Colonic mucosa (tissue), 4 donors: ENCODE measurements around the gene AUTS2. TPM values are rescaled to one million over a fixed set of nuclear protein-coding genes. Genes with fewer than 3 reads are reported as not detected.

Source experiments
- DNase-seq: peaks from one replicate; pipeline ENCODE4 v3.0.0-alpha.2; 2020
- H3K27ac ChIP-seq: fragments of 200-600 bp; one replicate; pipeline ENCODE4 v1.8.0; 2021
- H3K27me3 ChIP-seq: fragments of 200-600 bp; one replicate; pipeline ENCODE4 v1.8.0; 2021
- H3K36me3 ChIP-seq: fragments of 200-600 bp; one replicate; pipeline ENCODE4 v1.8.0; 2021
- H3K4me1 ChIP-seq: fragments of 200-600 bp; one replicate; pipeline ENCODE4 v1.8.0; 2021; ENCODE audit warnings: mild to moderate bottlenecking
- H3K4me3 ChIP-seq: fragments of 200-600 bp; one replicate; pipeline ENCODE4 v1.8.0; 2021
- H3K9ac ChIP-seq, 2 donors: one replicate each; pipeline ENCODE4 v1.7.0; 2013; ENCODE audit warnings: control low read depth in 2 of 2, low read depth in 2 of 2, low read length in 2 of 2
- H3K9me3 ChIP-seq: fragments of 200-600 bp; one replicate; pipeline ENCODE4 v1.8.0; 2021
- CTCF ChIP-seq: fragments of 200-600 bp; IDR thresholded peaks from one replicate; pipeline ENCODE4 v1.8.0; 2022; ENCODE audit warnings: antibody characterized with exemption, mild to moderate bottlenecking
- intact Hi-C: fragments of 100-400 bp; cut with DNase I; formaldehyde crosslinking; loops from one replicate; pipeline ENCODE4 v1.14.1; 2022
- total RNA-seq, 2 donors: library from RNA; stranded (reverse); fragmentation: NEBNext Ultra II Directional in 1 of 2; extraction: Animal tissue kit (Norgen Biotek cat#: 25700) in 1 of 2; gene quantifications; one replicate each; pipeline ENCODE4 v1.2.1, GENCODE V29; 2021
- donor health status: healthy.
- donor health status: DM: no; HTN: no; CAD: no.
- donor health status: DM: no; HTN: no; CAD: no.

The AUTS2 gene
- total RNA-seq, 2 donors from 2014 or later = 39.8 to 42.3 TPM

- H3K4me3 ChIP-seq = no peak overlapping the region
- H3K36me3 ChIP-seq = no peaks in the 10 kb centered on the region
- peaks cover 9% of the 10 kb centered on the region for H3K4me1 ChIP-seq
- H3K9me3 ChIP-seq = no peaks in the 10 kb centered on the region
- no peak for TF ChIP-seq CTCF
- DNase-seq = no peak
- no peaks in the 10 kb centered on the region for H3K27me3 ChIP-seq
- no peak overlapping the region for H3K9ac ChIP-seq
- intact Hi-C loops = no loop called here
- H3K27ac ChIP-seq = no peak overlapping the region
Observed at GRCh38 chr7:70733090-70733489, 1134.8 kb downstream of the AUTS2 start.

GRCh38 chr7:70734411-70734810, 1136.1 kb downstream of the AUTS2 start:
- H3K9me3 ChIP-seq = no peaks in the 10 kb centered on the region
- no peaks in the 10 kb centered on the region for H3K36me3 ChIP-seq
- H3K27ac ChIP-seq = no peak overlapping the region
- intact Hi-C loops = no loop called here
- no peaks in the 10 kb centered on the region for H3K27me3 ChIP-seq
- H3K9ac ChIP-seq = no peak overlapping the region
- H3K4me3 ChIP-seq = no peak overlapping the region
- peaks cover 9% of the 10 kb centered on the region for H3K4me1 ChIP-seq
- no peak for TF ChIP-seq CTCF
- DNase-seq = no peak

- no peak for DNase-seq
- H3K27ac ChIP-seq = no peak overlapping the region
- no peaks in the 10 kb centered on the region for H3K36me3 ChIP-seq
- intact Hi-C loops = no loop called here
- no peak overlapping the region for H3K4me3 ChIP-seq
- no peak overlapping the region for H3K9ac ChIP-seq
- peaks cover 9% of the 10 kb centered on the region for H3K4me1 ChIP-seq
- no peaks in the 10 kb centered on the region for H3K27me3 ChIP-seq
- H3K9me3 ChIP-seq = no peaks in the 10 kb centered on the region
- TF ChIP-seq CTCF = no peak
Observed at GRCh38 chr7:70735313-70735712, 1137.0 kb downstream of the AUTS2 start.

GRCh38 chr7:70736715-70737460, 1138.6 kb downstream of the AUTS2 start:
- no peaks in the 10 kb centered on the region for H3K36me3 ChIP-seq
- H3K9ac ChIP-seq = peak overlapping the region in 1 of 2 donors; percentile 21
- H3K4me3 ChIP-seq = peak overlapping the region; percentile 5
- H3K9me3 ChIP-seq = no peaks in the 10 kb centered on the region
- intact Hi-C loops = no loop called here
- peak; percentile 46 for DNase-seq
- no peak for TF ChIP-seq CTCF
- peaks cover 9% of the 10 kb centered on the region for H3K4me1 ChIP-seq
- H3K27ac ChIP-seq = peak overlapping the region; percentile 15
- no peaks in the 10 kb centered on the region for H3K27me3 ChIP-seq

GRCh38 chr7:70738151-70738885, 1140.0 kb downstream of the AUTS2 start:
- peak overlapping the region; percentile 29 for H3K27ac ChIP-seq
- H3K4me1 ChIP-seq = peaks cover 9% of the 10 kb centered on the region
- H3K27me3 ChIP-seq = no peaks in the 10 kb centered on the region
- H3K36me3 ChIP-seq = no peaks in the 10 kb centered on the region
- no peak for TF ChIP-seq CTCF
- H3K9me3 ChIP-seq = no peaks in the 10 kb centered on the region
- peak; percentile 83 for DNase-seq
- no peak overlapping the region for H3K4me3 ChIP-seq
- intact Hi-C loops = no loop called here
- H3K9ac ChIP-seq = no peak overlapping the region
